ENCODE measurements around the gene RO60.

RO60 gene

DNA sequence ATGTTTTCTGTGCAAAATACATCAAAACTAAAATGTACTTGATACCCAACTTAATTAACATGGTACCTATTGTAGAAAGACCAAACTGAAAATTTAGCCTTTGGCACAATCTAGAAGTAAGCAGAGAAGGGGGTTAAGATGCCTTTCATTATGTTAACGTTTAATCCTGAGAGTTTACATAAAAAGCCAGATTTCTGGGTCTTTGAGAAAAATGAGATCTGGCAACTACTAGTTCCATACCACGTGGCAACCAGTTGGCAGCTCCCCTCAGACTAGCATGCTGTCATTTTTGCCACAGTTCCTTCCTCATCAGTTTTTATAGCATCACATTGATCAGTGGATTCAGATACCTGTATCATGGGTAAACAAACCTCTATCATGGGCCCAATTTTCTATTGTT, 1.5 kb downstream of the RO60 start:
- DNase-seq (ENCODE audit: low spot score) = no peak

DNA sequence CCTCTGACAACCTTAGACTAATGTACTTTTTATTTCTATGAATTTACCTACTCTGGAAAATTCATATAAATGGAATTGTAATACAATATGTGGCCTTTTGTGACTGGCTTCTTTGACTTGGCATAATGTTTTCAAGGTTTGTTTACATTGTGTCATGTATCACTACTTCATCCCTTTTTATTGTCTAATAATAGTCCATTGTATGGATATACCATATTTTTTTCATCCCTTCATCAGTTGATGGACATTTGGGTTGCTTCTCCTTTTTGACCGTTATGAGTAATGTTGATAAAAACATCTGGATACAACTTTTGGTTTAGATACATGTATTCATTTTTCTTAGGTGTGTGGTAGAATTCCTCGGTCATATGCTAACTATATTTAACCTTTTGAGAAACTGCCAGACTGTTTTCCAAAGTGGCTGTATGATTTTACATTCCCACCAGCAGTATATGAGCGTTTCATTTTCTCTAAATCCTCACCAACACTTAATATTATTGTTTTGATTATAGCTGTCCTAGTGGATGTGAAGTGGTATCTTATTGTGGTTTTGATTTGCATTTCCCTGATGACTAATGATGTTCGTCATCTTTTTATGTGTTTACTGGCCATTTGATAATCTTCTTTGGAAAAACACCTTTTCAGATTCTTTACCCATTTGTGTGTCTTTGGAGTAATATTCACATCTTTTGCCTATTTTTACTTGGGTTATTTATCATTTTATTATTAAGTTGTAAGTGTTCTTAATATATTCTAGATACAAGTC, 3.5 kb downstream of the RO60 start:
- DNase-seq (ENCODE audit: low spot score) = no peak

- no peak for DNase-seq (ENCODE audit: low spot score)
Measured at GRCh38 chr1:193065954-193066353, 6.5 kb downstream of the RO60 start.

GRCh38 chr1:193066606-193067005, 7.2 kb downstream of the RO60 start:
- DNase-seq (ENCODE audit: low spot score) = no peak

GRCh38 chr1:193068013-193068412, 8.6 kb downstream of the RO60 start:
- DNase-seq (ENCODE audit: low spot score) = no peak

GRCh38 chr1:193069748-193070385, 10.5 kb downstream of the RO60 start:
- DNase-seq (ENCODE audit: low spot score) = peak; percentile 12

GRCh38 chr1:193070386-193070753, 11.0 kb downstream of the RO60 start:
- DNase-seq (ENCODE audit: low spot score) = no peak

GRCh38 chr1:193070942-193071341, 11.5 kb downstream of the RO60 start:
- no peak for DNase-seq (ENCODE audit: low spot score)

- no peak for DNase-seq (ENCODE audit: low spot score)
Measured at GRCh38 chr1:193077991-193078390, 18.6 kb downstream of the RO60 start.

GRCh38 chr1:193079187-193079586, 19.8 kb downstream of the RO60 start:
- DNase-seq (ENCODE audit: low spot score) = no peak

DNA sequence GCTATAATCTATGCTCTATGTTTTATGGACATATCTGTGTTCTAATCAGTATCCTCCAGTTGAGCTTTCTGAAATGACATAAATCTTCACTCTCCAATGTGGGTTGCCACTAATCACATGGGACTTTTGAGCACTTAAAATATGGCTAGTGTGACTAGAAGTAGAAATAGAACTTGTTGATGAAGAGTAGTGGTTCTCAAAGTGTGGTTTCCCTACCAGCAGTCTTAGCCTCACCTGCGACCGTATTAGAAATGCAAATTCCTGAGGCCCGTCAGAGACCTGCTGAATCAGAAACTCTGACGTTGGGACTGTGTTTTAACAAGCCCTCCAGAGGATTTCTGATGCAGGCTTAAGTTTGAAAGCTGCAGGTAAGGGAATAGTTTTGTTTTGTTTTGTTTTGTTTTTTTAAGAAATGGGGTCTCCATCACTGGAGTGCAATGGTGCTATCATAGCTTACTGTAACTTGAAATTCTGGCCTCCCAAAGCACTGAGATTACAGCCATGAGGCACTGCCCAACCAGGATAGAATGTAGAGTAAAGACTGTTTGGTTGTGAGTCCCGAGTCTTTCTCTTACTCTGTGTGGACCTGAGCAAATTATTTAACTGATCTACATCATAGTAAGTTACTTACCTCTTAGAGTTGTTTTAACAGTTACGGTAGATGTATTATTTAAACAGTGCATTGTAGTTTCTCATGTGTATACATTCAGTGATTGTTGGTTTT, 24.1 kb downstream of the RO60 start:
- no peak for DNase-seq (ENCODE audit: low spot score)

DNA sequence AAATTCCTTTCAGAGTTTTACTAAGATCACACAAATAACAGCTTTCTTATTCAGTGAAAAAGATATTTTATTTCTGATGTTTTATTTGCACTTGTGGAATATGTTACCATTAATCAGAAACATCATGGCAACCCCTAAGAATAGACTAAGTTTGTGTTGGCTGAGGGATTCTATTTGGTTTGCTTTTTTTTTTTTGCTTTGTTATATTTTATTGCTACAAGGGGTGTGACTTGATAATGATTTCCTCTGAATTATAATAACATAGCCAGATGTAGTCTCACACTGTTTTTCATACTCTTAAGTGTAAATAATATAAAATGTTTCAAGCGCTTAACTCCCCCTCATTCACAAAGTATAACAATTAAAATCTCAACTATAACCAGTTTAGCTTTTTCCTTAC, 25.9 kb downstream of the RO60 start:
- DNase-seq (ENCODE audit: low spot score) = no peak

DNA sequence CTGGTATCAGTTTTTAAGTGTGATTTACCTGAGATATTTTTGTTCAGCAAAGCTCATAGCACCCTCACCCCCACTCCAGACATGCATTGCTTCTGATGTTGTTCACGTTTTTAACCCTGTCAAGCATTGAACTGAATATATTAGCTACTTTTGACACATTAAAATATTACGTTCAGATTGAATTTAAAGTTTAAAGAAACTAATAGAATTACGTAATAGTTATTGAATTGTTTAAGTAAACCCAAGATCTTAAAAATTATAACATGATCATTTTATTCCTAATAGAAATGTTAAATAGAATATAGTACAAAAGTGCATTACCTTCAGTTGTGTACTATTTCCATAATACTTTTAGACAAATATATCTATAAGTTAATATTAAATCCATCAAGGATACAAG, 26.9 kb downstream of the RO60 start:
- DNase-seq (ENCODE audit: low spot score) = no peak

DNA sequence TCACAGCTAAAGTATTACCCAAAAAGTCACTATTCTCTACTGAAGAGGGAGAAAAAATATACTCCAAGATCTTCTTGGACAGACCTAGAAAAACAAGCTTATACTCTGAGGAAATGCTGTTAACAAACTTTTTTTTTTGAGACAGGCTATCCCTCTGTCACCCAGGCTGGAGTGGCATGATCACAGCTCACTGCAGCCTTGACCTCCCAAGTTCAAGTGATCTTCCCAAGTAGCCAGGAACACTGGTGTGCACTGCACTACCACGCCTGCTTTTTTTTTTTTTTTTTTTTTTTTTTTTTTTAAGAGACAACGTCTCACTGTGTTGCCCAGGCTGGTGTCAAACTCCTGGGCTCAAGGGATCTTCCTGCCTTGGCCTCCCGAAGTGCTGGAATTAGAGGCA, 28.5 kb downstream of the RO60 start:
- no peak for DNase-seq (ENCODE audit: low spot score)

GRCh38 chr1:193090865-193091264, 31.5 kb downstream of the RO60 start:
- no peak for DNase-seq (ENCODE audit: low spot score)

GRCh38 chr1:193094112-193094511, 34.7 kb downstream of the RO60 start:
- no peak for DNase-seq (ENCODE audit: low spot score)

DNA sequence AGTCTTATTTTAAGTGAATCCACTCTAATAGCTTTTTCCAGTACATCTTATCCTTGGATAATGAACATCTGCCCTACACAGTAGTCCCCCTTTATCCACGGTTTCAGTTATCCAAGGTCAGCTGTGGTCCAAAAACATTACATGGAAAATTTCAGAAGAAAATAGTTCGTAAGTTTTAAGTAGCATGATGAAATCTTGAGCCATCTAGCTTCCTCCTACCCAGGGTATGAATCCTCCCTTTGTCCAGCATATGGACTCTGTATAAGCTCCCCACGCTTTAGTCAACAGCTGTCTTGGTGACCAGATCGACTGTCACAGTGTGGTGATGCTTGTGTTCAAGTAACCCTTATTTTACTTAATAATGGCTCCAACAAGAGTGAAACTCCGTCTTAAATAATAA, 43.2 kb downstream of the RO60 start:
- DNase-seq (ENCODE audit: low spot score) = no peak

GRCh38 chr1:193103759-193104501, 44.5 kb downstream of the RO60 start:
- peak; percentile 4 for DNase-seq (ENCODE audit: low spot score)

DNA sequence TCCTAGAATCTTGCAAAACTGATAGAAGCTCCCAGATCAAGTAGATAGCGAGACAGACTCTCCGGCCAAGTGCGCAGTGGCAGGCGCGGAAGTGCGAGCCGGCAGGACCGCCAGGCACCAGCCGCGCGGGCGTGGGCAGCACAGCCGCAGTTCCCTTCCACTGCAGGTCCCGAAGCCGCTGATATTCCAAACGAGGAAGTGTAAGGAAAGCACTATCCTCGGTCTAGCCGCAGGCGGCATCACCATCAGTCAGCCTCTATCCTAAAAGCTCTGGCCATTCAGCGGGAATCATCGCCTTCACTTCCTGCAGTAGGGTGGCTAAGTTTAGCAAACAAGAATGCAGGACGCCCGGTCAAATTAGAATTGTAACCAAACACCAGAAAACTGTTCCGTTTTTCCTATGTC, 45.1 kb downstream of the RO60 start:
- peak; percentile 65 for DNase-seq (ENCODE audit: low spot score)

DNA sequence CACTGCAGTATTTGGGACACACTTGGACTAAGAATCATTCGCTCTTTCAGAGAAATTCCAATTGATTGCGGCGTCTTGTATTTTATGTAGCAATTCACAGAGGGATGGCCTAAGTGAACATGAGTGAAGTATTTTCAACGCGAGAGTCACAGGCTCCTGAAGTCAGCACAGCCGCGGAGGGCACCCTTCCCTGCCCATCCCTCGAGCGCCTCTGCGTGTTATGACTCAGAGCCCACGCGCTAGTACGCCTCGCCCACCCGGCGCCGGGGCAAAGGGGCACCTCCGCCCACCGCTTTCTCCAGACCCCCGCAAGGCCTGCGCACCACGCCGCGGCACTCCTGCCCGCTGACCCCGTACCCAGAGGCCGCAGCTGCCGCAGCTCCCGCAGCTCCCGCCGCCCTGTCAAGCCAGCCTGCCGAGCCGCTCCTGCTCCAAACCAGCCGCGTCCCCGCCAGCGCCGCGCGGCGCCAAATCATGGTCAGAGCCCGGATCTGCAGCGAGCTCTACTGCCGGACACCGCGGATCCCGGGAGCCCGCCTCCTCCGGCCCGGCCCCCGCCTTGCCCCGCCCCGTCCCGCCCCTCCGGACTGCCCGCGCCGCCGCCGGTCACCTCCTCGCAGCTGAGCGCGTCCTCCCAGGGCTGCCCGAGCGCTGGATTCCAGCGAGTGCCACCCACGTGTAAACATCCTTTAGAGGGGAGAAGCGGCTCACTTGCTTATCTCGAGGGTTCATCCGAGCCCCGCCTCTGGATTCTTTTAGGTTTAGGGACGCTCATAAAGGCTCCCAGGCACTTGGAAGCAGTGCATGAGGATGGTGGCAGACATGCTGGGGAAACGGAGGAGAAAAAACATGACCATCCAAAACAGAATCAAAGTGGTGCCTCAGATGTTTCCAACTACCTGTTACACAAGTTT, 45.8 kb downstream of the RO60 start, which contains the start of gene GLRX2:
Gene GLRX2 (minus strand): TSS at position 508 of the 914 bp plus-strand sequence. CDS start 32 bp downstream, at position 476.
- peak; percentile 88 for DNase-seq (ENCODE audit: low spot score)

GRCh38 chr1:193105821-193106177, 46.4 kb downstream of the RO60 start:
- no peak for DNase-seq (ENCODE audit: low spot score)

All from SW480 (cell line).